GM23338 (cell line): ENCODE measurements around the gene DSCAML1. TPM values are rescaled to one million over a fixed set of nuclear protein-coding genes. Genes with fewer than 3 reads are reported as not detected.

Experiments used
- ATAC-seq: fragments of 200-7000 bp; cut with Tn5 transposase; 3 replicates; pipeline ENCODE4 v1.9.1; 2020
- DNase-seq: peaks from one replicate; pipeline ENCODE4 v3.0.0-alpha.2; 2015; ENCODE audit warnings: low spot score
- H2AFZ ChIP-seq: fragments of 200-600 bp; sonication (generic); 2 replicates; pipeline ENCODE4 v1.8.0; 2016; ENCODE audit warnings: antibody characterized with exemption, mild to moderate bottlenecking, moderate library complexity
- H3F3A ChIP-seq: fragments of 200-600 bp; sonication (generic); replicated peaks from 2 replicates; pipeline ENCODE4 v1.8.0; 2017; ENCODE audit warnings: antibody characterized with exemption, mixed run types, low read depth
- H3K27ac ChIP-seq: fragments of 200-600 bp; sonication (generic); 2 replicates; pipeline ENCODE4 v1.6.1; 2016; ENCODE audit warnings: low read depth
- H3K27me3 ChIP-seq: fragments of 200-600 bp; sonication (generic); 2 replicates; pipeline ENCODE4 v1.8.0; 2016; ENCODE audit warnings: mild to moderate bottlenecking, mixed run types, moderate library complexity; ENCODE audit not compliant: insufficient read depth
- H3K36me3 ChIP-seq: fragments of 200-600 bp; sonication (generic); 2 replicates; pipeline ENCODE4 v1.8.0; 2016; ENCODE audit warnings: mild to moderate bottlenecking; ENCODE audit not compliant: insufficient read depth
- H3K4me1 ChIP-seq: fragments of 200-600 bp; sonication (generic); 2 replicates; pipeline ENCODE4 v1.8.0; 2016; ENCODE audit warnings: mild to moderate bottlenecking, moderate library complexity; ENCODE audit not compliant: insufficient read depth
- H3K4me2 ChIP-seq: fragments of 200-600 bp; sonication (generic); 2 replicates; pipeline ENCODE4 v1.7.1; 2017; ENCODE audit warnings: mixed run types
- H3K4me3 ChIP-seq: fragments of 200-600 bp; sonication (generic); 2 replicates; pipeline ENCODE4 v1.6.1; 2016; ENCODE audit warnings: mixed run types
- H3K79me2 ChIP-seq: fragments of 200-600 bp; sonication (generic); replicated peaks from 2 replicates; pipeline ENCODE4 v1.8.0; 2017; ENCODE audit warnings: mild to moderate bottlenecking; ENCODE audit not compliant: insufficient read depth
- H3K9me2 ChIP-seq: fragments of 200-600 bp; sonication (generic); 2 replicates; pipeline ENCODE4 v1.8.0; 2017; ENCODE audit not compliant: insufficient read depth
- H4K20me1 ChIP-seq: fragments of 200-600 bp; sonication (generic); replicated peaks from 2 replicates; pipeline ENCODE4 v1.8.0; 2017; ENCODE audit warnings: mild to moderate bottlenecking; ENCODE audit not compliant: insufficient read depth
- H3K27ac Mint-ChIP-seq: 2 replicates; pipeline ENCODE4 v1.8.0; 2020; ENCODE audit warnings: inconsistent platforms, mild to moderate bottlenecking, moderate library complexity, mixed read lengths
- H3K27me3 Mint-ChIP-seq: 3 replicates; pipeline ENCODE4 v1.8.0; 2022; ENCODE audit warnings: low read depth, mild to moderate bottlenecking, moderate library complexity, mixed read lengths, inconsistent platforms; ENCODE audit not compliant: insufficient read depth, poor library complexity
- H3K36me3 Mint-ChIP-seq: 3 replicates; pipeline ENCODE4 v1.8.0; 2021; ENCODE audit warnings: low read depth, mild to moderate bottlenecking, inconsistent platforms, moderate library complexity, mixed read lengths
- H3K4me1 Mint-ChIP-seq: 3 replicates; pipeline ENCODE4 v1.8.0; 2020; ENCODE audit warnings: mild to moderate bottlenecking, inconsistent platforms, mixed read lengths
- H3K4me3 Mint-ChIP-seq: 3 replicates; pipeline ENCODE4 v1.8.0; 2021; ENCODE audit warnings: moderate library complexity, mild to moderate bottlenecking, inconsistent platforms, mixed read lengths
- H3K9me3 Mint-ChIP-seq: 3 replicates; pipeline ENCODE4 v1.8.0; 2020; ENCODE audit warnings: moderate library complexity, mild to moderate bottlenecking, inconsistent platforms, mixed read lengths
- CREB1 ChIP-seq: fragments of 250-450 bp; sonication (Bioruptor Pico); IDR thresholded peaks from 2 replicates; pipeline ENCODE4 v1.5.0; 2020; ENCODE audit warnings: low read depth, mild to moderate bottlenecking, moderate library complexity
- CTCF ChIP-seq, 2 experiments: fragments of 200-600 bp in 1 of 2; sonication (generic) in 1 of 2; conservative IDR thresholded peaks; 2 replicates each; pipeline versions ENCODE4 v1.5.1 to v1.6.1; 2016 to 2017; ENCODE audit warnings: antibody characterized with exemption in 2 of 2, low read depth in 2 of 2, mild to moderate bottlenecking in 2 of 2, moderate library complexity in 1 of 2
- ETS1 ChIP-seq: IDR thresholded peaks from 2 replicates; pipeline ENCODE4 v1.6.1; 2016; ENCODE audit warnings: antibody characterized with exemption
- EZH2 ChIP-seq: fragments of 200-600 bp; sonication (generic); IDR thresholded peaks from one replicate; pipeline ENCODE4 v1.8.0; 2017; ENCODE audit warnings: antibody characterized with exemption, mild to moderate bottlenecking, low read depth; ENCODE audit not compliant: unreplicated experiment
- EZH2phosphoT487 ChIP-seq: fragments of 200-600 bp; sonication (generic); IDR thresholded peaks from one replicate; pipeline ENCODE4 v1.8.1; 2018; ENCODE audit warnings: antibody characterized with exemption; ENCODE audit not compliant: unreplicated experiment
- JUNB ChIP-seq: IDR thresholded peaks from one replicate; pipeline ENCODE4 v1.6.1; 2016; ENCODE audit warnings: antibody characterized with exemption; ENCODE audit not compliant: unreplicated experiment
- NANOG ChIP-seq: IDR thresholded peaks from 2 replicates; pipeline ENCODE4 v1.6.1; 2016; ENCODE audit warnings: antibody characterized with exemption, borderline replicate concordance
- POLR2AphosphoS5 ChIP-seq: IDR thresholded peaks from 2 replicates; pipeline ENCODE4 v1.6.1; 2016; ENCODE audit warnings: antibody characterized with exemption, low read depth
- REST ChIP-seq: IDR thresholded peaks from one replicate; pipeline ENCODE4 v1.6.1; 2018; ENCODE audit warnings: antibody characterized with exemption; ENCODE audit not compliant: unreplicated experiment
- STAT1 ChIP-seq: IDR thresholded peaks from one replicate; pipeline ENCODE4 v1.6.1; 2016; ENCODE audit warnings: antibody characterized with exemption; ENCODE audit not compliant: unreplicated experiment
- ZNF114 ChIP-seq: fragments of 250-450 bp; sonication (Bioruptor Pico); IDR thresholded peaks from 2 replicates; pipeline ENCODE4 v1.5.0; 2020; ENCODE audit warnings: mild to moderate bottlenecking, moderate library complexity
- ZNF331 ChIP-seq: fragments of 250-450 bp; sonication (Bioruptor Pico); IDR thresholded peaks from 2 replicates; pipeline ENCODE4 v1.5.0; 2020; ENCODE audit warnings: low read depth, mild to moderate bottlenecking, moderate library complexity
- ZNF462 ChIP-seq: fragments of 250-450 bp; sonication (Bioruptor Pico); IDR thresholded peaks from 2 replicates; pipeline ENCODE4 v1.5.0; 2020; ENCODE audit warnings: mild to moderate bottlenecking, moderate library complexity
- polyA plus RNA-seq: library from polyadenylated mRNA; unstranded; fragments of >200 nt; fragmentation: Nextera tagmentation; extraction: Ambion mirVana; gene quantifications from 2 replicates; pipeline ENCODE4 v1.2.1, GENCODE V29; 2016
- total RNA-seq: library from RNA; depleted of rRNA; stranded (reverse); fragments of >200 nt; shearing (Covaris generic); gene quantifications from 2 replicates; pipeline ENCODE4 v1.2.3, GENCODE V29; 2014

Gene DSCAML1
- total and polyA plus RNA-seq, 2 experiments from 2014 or later = 0.17 TPM; not detected in 1

- no peak overlapping the region for H3K4me2 ChIP-seq
- no peak overlapping the region for H3K4me3 ChIP-seq
- H3K27me3 ChIP-seq = no peaks in the 10 kb centered on the region
- no peaks in the 10 kb centered on the region for H3K4me1 ChIP-seq
- no peaks in the 10 kb centered on the region for H3K36me3 ChIP-seq
- no peak overlapping the region for H2AFZ ChIP-seq
- ATAC-seq (no peak), DNase-seq (no peak)
- TF ChIP-seq NANOG (no peak), ZNF114 (CRISPR knock-in tag) (no peak), CREB1 (CRISPR knock-in tag) (no peak), ZNF462 (CRISPR knock-in tag) (no peak), JUNB (no peak), EZH2phosphoT487 (no peak), POLR2AphosphoS5 (no peak), EZH2 (no peak), REST (no peak), CTCF (conservative IDR thresholded peaks at IDR 0.05; ENCODE audit: low read depth in 2 of 2) (no peak), ETS1 (no peak), STAT1 (no peak), ZNF331 (CRISPR knock-in tag) (no peak)
- H3K27ac Mint-ChIP-seq = no peak overlapping the region
- H3F3A ChIP-seq = no peaks in the 10 kb centered on the region
- no peaks in the 10 kb centered on the region for H3K9me3 Mint-ChIP-seq
- H3K36me3 Mint-ChIP-seq = no peaks in the 10 kb centered on the region
- no peaks in the 10 kb centered on the region for H4K20me1 ChIP-seq
- no peak overlapping the region for H3K27ac ChIP-seq
- H3K4me1 Mint-ChIP-seq = peaks cover 2% of the 10 kb centered on the region; the same call in 1 of the 3 replicates
- no peaks in the 10 kb centered on the region for H3K9me2 ChIP-seq
- H3K27me3 Mint-ChIP-seq = peaks cover 11% of the 10 kb centered on the region
- H3K79me2 ChIP-seq = no peaks in the 10 kb centered on the region
- H3K4me3 Mint-ChIP-seq = no peak overlapping the region
Measured at GRCh38 chr11:117421041-117421440, 376.0 kb downstream of the DSCAML1 start.
